Vagina (tissue), 2 donors: Measurements from ENCODE around the gene CTXN2.

Source experiments
- POLR2A ChIP-seq, 2 donors: fragments of 450-650 bp; IDR thresholded peaks; one replicate each; pipeline ENCODE4 v1.6.1; 2017; ENCODE audit warnings: antibody characterized with exemption in 2 of 2, mild to moderate bottlenecking in 2 of 2, moderate library complexity in 2 of 2
- POLR2AphosphoS5 ChIP-seq, 2 donors: sonication (generic); formaldehyde crosslinking; IDR thresholded peaks; one replicate each; pipeline ENCODE4 v1.9.0; 2017; ENCODE audit warnings: antibody characterized with exemption in 2 of 2, mild to moderate bottlenecking in 2 of 2, low read depth in 1 of 2; ENCODE audit not compliant: insufficient read depth in 1 of 2
- TF ChIP-seq, protein P1 (sequence below), 3 experiments: fragments of 450-650 bp in 2 of 3; fragments of 200-600 bp in 1 of 3; sonication (generic) in 1 of 3; IDR thresholded peaks; one replicate each; pipeline ENCODE4 v1.5.1; 2017 to 2019; ENCODE audit warnings: antibody characterized with exemption in 3 of 3, mild to moderate bottlenecking in 2 of 3, moderate library complexity in 2 of 3

DNA sequence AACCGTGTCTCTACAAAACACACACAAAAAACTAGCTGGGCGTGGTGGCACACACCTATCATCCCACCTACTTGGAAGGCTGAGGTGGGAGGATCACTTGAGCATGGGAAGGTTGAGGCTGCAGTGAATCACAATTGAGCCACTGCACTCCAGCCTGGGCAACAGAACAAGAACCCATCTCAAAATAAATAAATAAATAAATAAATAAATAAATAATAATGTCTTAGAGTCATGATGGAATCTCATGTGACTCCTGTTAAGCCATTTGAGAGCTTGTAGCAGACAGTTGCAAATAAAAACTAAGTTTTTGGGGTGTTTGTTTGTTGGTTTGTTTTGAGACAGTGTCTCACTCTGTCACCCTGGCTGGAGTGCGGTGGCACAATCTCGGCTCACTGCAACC lies 47.9 kb downstream of the CTXN2 start:
- TF ChIP-seq POLR2AphosphoS5 (IDR thresholded peaks at IDR 0.05; ENCODE audit: insufficient read depth in 1 of 2, low read depth in 1 of 2): no peak
- TF ChIP-seq, protein P1, sequence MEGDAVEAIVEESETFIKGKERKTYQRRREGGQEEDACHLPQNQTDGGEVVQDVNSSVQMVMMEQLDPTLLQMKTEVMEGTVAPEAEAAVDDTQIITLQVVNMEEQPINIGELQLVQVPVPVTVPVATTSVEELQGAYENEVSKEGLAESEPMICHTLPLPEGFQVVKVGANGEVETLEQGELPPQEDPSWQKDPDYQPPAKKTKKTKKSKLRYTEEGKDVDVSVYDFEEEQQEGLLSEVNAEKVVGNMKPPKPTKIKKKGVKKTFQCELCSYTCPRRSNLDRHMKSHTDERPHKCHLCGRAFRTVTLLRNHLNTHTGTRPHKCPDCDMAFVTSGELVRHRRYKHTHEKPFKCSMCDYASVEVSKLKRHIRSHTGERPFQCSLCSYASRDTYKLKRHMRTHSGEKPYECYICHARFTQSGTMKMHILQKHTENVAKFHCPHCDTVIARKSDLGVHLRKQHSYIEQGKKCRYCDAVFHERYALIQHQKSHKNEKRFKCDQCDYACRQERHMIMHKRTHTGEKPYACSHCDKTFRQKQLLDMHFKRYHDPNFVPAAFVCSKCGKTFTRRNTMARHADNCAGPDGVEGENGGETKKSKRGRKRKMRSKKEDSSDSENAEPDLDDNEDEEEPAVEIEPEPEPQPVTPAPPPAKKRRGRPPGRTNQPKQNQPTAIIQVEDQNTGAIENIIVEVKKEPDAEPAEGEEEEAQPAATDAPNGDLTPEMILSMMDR (IDR thresholded peaks at IDR 0.05): no peak
- TF ChIP-seq POLR2A (IDR thresholded peaks at IDR 0.05): no peak
